ENCODE data around the gene PCDHA13. TPM values are rescaled to one million over a fixed set of nuclear protein-coding genes. Genes with fewer than 3 reads are reported as not detected.

PCDHA13 gene
- total and polyA plus RNA-seq, 10 of the 15 experiments (the other 5 are each of a cell fraction or from before 2014, with no cell fraction given), result not detected

DNA sequence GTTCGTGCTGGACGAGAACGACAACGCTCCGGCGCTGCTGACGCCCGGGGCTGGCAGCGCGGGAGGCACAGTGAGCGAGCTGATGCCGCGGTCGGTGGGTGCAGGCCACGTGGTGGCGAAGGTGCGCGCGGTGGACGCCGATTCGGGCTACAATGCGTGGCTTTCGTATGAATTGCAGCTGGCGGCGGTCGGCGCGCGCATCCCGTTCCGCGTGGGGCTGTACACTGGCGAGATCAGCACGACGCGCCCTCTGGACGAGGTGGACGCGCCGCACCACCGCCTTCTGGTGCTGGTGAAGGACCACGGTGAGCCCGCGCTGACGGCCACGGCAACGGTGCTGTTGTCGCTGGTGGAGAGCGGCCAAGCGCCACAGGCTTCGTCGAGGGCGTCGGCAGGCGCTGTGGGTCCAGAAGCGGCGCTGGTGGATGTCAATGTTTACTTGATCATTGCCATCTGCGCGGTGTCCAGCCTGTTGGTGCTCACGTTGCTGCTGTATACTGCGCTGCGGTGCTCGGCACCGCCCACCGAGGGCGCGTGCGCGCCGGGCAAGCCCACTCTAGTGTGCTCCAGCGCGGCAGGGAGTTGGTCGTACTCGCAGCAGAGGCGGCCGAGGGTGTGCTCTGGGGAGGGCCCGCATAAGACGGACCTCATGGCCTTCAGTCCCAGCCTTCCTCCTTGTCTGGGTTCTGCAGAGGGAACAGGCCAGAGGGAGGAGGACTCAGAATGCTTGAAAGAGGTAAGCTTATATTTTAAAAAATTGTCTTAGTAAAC lies 2.2 kb downstream of the PCDHA13 start:
- ChIA-PET POLR2A (no interaction called here), CTCF (no interaction called here), SMC1A (ENCODE audit: uncharacterized antibody, unreplicated experiment) (no interaction called here), RAD21 (ENCODE audit: unreplicated experiment) (no interaction called here)
- peaks cover 2% of the 10 kb centered on the region; the same call in 1 of the 3 replicates for H3K9me3 ChIP-seq (replicated peaks; ENCODE audit: control insufficient read depth, insufficient read depth, low read length)
- no peaks in the 10 kb centered on the region for H3K36me3 ChIP-seq (ENCODE audit: control insufficient read depth in 2 of 2, insufficient read depth in 2 of 2, low read length in 1 of 2)
- H3K79me2 ChIP-seq (ENCODE audit: control insufficient read depth, insufficient read depth, low read length), result no peaks in the 10 kb centered on the region
- H3K4me3 ChIP-seq, result no peak overlapping the region
- 86% methylated on average over 57 of the region's 79 CpGs for WGBS (ENCODE audit: insufficient coverage, insufficient replicate concordance, low lambda C conversion rate, missing lambda C conversion rate)
- no peaks in the 10 kb centered on the region for H4K20me1 ChIP-seq (ENCODE audit: control insufficient read depth, insufficient read depth)
- H3K27ac ChIP-seq (ENCODE audit: control insufficient read depth, insufficient read depth), result no peak overlapping the region
- BruUV-seq (replicated peaks), result no TSS peak
- no peak for FAIRE-seq
- H3K27me3 ChIP-seq (replicated peaks in 1 of 2; ENCODE audit: control insufficient read depth in 2 of 2, insufficient read depth in 2 of 2, low read length in 1 of 2), result no peaks in the 10 kb centered on the region
- no peak for ATAC-seq
- no peak for DNase-seq (ENCODE audit: low read depth, low spot score)
- no peak overlapping the region for H3K4me2 ChIP-seq (ENCODE audit: control insufficient read depth, insufficient read depth)
- no peak overlapping the region for H3K9ac ChIP-seq (ENCODE audit: control insufficient read depth, insufficient read depth, low read length)
- intact Hi-C loops (cut with micrococcal nuclease; ENCODE audit: unreplicated experiment), result no loop called here
- no peaks in the 10 kb centered on the region for H3K4me1 ChIP-seq (ENCODE audit: control insufficient read depth, insufficient read depth, low read length)
- no peak overlapping the region for H2AFZ ChIP-seq (ENCODE audit: control insufficient read depth, low read depth, low read length)
- in situ Hi-C loops (cut with MboI), result no loop called here
- TF ChIP-seq TCF3 (IDR thresholded peaks at IDR 0.05; ENCODE audit: borderline replicate concordance, insufficient read depth, low read depth, low read length) (no peak), ASH2L (IDR thresholded peaks at IDR 0.05; ENCODE audit: borderline replicate concordance, low read depth) (no peak), POU2F2 (IDR thresholded peaks at IDR 0.05; ENCODE audit: borderline replicate concordance, low read depth, low read length) (no peak), IKZF1 (conservative IDR thresholded peaks at IDR 0.05) (no peak), MEF2A (IDR thresholded peaks at IDR 0.05; ENCODE audit: insufficient read depth, low read depth, low read length) (no peak), ZNF24 (IDR thresholded peaks at IDR 0.05) (no peak), CREM (IDR thresholded peaks at IDR 0.05; ENCODE audit: low read depth) (no peak), TBL1XR1 (IDR thresholded peaks at IDR 0.05; ENCODE audit: low read depth, low read length) (no peak)
- TF ChIP-seq, protein P1, sequence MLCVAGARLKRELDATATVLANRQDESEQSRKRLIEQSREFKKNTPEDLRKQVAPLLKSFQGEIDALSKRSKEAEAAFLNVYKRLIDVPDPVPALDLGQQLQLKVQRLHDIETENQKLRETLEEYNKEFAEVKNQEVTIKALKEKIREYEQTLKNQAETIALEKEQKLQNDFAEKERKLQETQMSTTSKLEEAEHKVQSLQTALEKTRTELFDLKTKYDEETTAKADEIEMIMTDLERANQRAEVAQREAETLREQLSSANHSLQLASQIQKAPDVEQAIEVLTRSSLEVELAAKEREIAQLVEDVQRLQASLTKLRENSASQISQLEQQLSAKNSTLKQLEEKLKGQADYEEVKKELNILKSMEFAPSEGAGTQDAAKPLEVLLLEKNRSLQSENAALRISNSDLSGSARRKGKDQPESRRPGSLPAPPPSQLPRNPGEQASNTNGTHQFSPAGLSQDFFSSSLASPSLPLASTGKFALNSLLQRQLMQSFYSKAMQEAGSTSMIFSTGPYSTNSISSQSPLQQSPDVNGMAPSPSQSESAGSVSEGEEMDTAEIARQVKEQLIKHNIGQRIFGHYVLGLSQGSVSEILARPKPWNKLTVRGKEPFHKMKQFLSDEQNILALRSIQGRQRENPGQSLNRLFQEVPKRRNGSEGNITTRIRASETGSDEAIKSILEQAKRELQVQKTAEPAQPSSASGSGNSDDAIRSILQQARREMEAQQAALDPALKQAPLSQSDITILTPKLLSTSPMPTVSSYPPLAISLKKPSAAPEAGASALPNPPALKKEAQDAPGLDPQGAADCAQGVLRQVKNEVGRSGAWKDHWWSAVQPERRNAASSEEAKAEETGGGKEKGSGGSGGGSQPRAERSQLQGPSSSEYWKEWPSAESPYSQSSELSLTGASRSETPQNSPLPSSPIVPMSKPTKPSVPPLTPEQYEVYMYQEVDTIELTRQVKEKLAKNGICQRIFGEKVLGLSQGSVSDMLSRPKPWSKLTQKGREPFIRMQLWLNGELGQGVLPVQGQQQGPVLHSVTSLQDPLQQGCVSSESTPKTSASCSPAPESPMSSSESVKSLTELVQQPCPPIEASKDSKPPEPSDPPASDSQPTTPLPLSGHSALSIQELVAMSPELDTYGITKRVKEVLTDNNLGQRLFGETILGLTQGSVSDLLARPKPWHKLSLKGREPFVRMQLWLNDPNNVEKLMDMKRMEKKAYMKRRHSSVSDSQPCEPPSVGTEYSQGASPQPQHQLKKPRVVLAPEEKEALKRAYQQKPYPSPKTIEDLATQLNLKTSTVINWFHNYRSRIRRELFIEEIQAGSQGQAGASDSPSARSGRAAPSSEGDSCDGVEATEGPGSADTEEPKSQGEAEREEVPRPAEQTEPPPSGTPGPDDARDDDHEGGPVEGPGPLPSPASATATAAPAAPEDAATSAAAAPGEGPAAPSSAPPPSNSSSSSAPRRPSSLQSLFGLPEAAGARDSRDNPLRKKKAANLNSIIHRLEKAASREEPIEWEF (IDR thresholded peaks at IDR 0.05; ENCODE audit: insufficient replicate concordance, low read depth, low read length), result no peak
- TF ChIP-seq, protein P2, sequence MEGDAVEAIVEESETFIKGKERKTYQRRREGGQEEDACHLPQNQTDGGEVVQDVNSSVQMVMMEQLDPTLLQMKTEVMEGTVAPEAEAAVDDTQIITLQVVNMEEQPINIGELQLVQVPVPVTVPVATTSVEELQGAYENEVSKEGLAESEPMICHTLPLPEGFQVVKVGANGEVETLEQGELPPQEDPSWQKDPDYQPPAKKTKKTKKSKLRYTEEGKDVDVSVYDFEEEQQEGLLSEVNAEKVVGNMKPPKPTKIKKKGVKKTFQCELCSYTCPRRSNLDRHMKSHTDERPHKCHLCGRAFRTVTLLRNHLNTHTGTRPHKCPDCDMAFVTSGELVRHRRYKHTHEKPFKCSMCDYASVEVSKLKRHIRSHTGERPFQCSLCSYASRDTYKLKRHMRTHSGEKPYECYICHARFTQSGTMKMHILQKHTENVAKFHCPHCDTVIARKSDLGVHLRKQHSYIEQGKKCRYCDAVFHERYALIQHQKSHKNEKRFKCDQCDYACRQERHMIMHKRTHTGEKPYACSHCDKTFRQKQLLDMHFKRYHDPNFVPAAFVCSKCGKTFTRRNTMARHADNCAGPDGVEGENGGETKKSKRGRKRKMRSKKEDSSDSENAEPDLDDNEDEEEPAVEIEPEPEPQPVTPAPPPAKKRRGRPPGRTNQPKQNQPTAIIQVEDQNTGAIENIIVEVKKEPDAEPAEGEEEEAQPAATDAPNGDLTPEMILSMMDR (IDR thresholded peaks at IDR 0.05 in 2 of 3, conservative IDR thresholded peaks at IDR 0.05 in 1 of 3; ENCODE audit: control insufficient read depth in 2 of 3, extremely low read depth in 1 of 3, insufficient read depth in 1 of 3, low read depth in 3 of 3, low read length in 3 of 3), result no peak
- TF ChIP-seq, protein P3, sequence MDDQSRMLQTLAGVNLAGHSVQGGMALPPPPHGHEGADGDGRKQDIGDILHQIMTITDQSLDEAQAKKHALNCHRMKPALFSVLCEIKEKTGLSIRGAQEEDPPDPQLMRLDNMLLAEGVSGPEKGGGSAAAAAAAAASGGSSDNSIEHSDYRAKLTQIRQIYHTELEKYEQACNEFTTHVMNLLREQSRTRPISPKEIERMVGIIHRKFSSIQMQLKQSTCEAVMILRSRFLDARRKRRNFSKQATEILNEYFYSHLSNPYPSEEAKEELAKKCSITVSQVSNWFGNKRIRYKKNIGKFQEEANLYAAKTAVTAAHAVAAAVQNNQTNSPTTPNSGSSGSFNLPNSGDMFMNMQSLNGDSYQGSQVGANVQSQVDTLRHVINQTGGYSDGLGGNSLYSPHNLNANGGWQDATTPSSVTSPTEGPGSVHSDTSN (IDR thresholded peaks at IDR 0.05; ENCODE audit: insufficient replicate concordance, low read depth, low read length), result no peak
- TF ChIP-seq, protein P4, sequence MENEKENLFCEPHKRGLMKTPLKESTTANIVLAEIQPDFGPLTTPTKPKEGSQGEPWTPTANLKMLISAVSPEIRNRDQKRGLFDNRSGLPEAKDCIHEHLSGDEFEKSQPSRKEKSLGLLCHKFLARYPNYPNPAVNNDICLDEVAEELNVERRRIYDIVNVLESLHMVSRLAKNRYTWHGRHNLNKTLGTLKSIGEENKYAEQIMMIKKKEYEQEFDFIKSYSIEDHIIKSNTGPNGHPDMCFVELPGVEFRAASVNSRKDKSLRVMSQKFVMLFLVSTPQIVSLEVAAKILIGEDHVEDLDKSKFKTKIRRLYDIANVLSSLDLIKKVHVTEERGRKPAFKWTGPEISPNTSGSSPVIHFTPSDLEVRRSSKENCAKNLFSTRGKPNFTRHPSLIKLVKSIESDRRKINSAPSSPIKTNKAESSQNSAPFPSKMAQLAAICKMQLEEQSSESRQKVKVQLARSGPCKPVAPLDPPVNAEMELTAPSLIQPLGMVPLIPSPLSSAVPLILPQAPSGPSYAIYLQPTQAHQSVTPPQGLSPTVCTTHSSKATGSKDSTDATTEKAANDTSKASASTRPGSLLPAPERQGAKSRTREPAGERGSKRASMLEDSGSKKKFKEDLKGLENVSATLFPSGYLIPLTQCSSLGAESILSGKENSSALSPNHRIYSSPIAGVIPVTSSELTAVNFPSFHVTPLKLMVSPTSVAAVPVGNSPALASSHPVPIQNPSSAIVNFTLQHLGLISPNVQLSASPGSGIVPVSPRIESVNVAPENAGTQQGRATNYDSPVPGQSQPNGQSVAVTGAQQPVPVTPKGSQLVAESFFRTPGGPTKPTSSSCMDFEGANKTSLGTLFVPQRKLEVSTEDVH (IDR thresholded peaks at IDR 0.05; ENCODE audit: low read depth, partially characterized antibody), result no peak
